ENCODE measurements around the gene PIAS2.

The PIAS2 gene

DNA sequence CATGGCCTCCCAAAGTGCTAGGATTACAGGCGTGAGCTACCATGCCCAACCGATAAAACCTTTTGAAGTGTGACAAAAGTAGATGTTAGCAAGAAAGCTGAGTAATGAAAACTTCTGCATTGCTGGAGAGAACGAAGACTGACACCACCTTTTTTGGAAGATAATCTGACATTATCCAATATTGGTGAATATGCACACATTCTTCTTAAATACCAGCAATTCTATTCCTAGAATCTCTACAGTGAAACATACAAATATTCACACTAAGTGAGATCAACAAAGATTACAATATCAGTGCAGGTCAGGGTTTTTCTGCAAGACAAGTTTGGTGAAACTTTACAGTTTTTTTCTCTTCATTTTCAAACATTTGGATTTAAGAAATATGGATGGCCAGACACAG, 7.8 kb downstream of the PIAS2 start:
- no peaks in the 10 kb centered on the region for H3K36me3 ChIP-seq (ENCODE audit: control insufficient read depth in 1 of 2, insufficient read depth in 2 of 2, low read length in 2 of 2)
- no peak overlapping the region for H3K9ac ChIP-seq (ENCODE audit: low read depth in 1 of 2, low read length in 2 of 2)
- no peaks in the 10 kb centered on the region for H3K27me3 ChIP-seq (ENCODE audit: control insufficient read depth in 1 of 2, insufficient read depth in 2 of 2, low read length in 2 of 2)
- no peak overlapping the region for H3K27ac ChIP-seq (ENCODE audit: low read depth, low read length)
- H3K9me3 ChIP-seq (ENCODE audit: control insufficient read depth in 1 of 2, low read length in 2 of 2): no peaks in the 10 kb centered on the region
- H3K4me3 ChIP-seq (ENCODE audit: low read depth in 1 of 2, low read length in 2 of 2): no peak overlapping the region
- H3K4me1 ChIP-seq (ENCODE audit: control insufficient read depth in 1 of 2, insufficient read depth in 2 of 2, low read length in 2 of 2): no peaks in the 10 kb centered on the region

GRCh38 chr18:46903406-46903805, 13.9 kb downstream of the PIAS2 start:
- Histone ChIP-seq H3K27me3 (ENCODE audit: control insufficient read depth in 1 of 2, insufficient read depth in 2 of 2, low read length in 2 of 2) (no peaks in the 10 kb centered on the region), H3K4me3 (ENCODE audit: low read depth in 1 of 2, low read length in 2 of 2) (no peak overlapping the region), H3K36me3 (ENCODE audit: control insufficient read depth in 1 of 2, insufficient read depth in 2 of 2, low read length in 2 of 2) (no peaks in the 10 kb centered on the region)

DNA sequence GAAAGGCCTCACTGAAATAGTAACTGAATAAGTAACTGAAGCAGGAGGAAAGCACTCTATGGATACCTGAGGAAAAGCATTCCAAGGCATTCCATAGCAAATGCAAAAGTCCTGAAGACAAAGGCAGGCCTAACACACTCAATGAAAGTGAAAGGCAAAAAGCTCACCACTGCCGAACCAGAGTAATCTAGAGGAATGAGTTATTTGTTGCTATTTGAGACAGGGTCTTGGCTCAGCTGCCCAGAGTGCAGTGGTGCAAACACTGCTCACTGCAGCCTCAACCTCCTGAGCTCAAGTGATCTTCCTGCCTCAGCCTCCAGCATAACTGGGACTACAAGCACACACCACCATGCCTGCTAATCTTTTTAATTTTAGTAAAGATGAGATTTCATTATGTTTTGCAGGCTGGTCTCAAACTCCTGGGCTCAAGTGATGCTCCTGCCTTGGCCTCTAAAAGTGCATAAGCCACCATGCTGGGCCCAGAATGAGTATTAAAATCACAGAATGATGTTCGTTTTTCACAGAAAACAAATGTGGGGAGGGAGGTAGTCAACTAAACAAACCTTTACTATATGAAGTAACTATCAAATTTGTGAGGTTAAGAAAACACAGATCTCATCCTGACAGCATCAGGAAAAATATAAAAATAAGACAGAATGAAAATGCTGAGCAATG, 17.9 kb downstream of the PIAS2 start:
- no peak overlapping the region for H3K9ac ChIP-seq (ENCODE audit: low read depth in 1 of 2, low read length in 2 of 2)
- no peaks in the 10 kb centered on the region for H3K9me3 ChIP-seq (ENCODE audit: control insufficient read depth in 1 of 2, low read length in 2 of 2)
- H3K36me3 ChIP-seq (ENCODE audit: control insufficient read depth in 1 of 2, insufficient read depth in 2 of 2, low read length in 2 of 2): no peaks in the 10 kb centered on the region
- H3K27me3 ChIP-seq (ENCODE audit: control insufficient read depth in 1 of 2, insufficient read depth in 2 of 2, low read length in 2 of 2): no peaks in the 10 kb centered on the region
- H3K4me1 ChIP-seq (ENCODE audit: control insufficient read depth in 1 of 2, insufficient read depth in 2 of 2, low read length in 2 of 2): no peaks in the 10 kb centered on the region
- H3K27ac ChIP-seq (ENCODE audit: low read depth, low read length): no peak overlapping the region
- H3K4me3 ChIP-seq (ENCODE audit: low read depth in 1 of 2, low read length in 2 of 2): no peak overlapping the region

More at GRCh38 chr18:46903406-46903805, 13.9 kb downstream of the PIAS2 start:
- Histone ChIP-seq H3K27ac (ENCODE audit: low read depth, low read length) (no peak overlapping the region), H3K9ac (ENCODE audit: low read depth in 1 of 2, low read length in 2 of 2) (no peak overlapping the region), H3K9me3 (ENCODE audit: control insufficient read depth in 1 of 2, low read length in 2 of 2) (no peaks in the 10 kb centered on the region), H3K4me1 (ENCODE audit: control insufficient read depth in 1 of 2, insufficient read depth in 2 of 2, low read length in 2 of 2) (no peaks in the 10 kb centered on the region)

DNA sequence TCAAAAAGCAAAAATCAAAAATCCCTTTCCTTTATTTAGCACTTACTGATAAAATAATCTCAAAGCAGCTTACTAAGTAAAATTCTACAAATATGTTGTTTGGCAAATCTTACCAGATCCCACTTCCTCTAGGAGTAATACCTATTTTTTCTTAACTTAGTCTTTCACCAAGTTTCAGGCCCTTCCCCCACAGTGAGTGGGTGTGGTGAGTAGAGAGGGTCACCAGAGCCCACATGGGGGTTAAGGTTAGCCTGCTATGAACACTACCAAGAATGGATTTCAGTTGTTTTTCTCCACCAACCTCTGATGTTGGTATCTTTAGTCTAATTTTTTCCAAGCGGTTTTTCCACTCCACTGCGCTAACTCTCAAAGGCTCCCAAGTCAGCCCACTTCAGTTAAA, 23.2 kb downstream of the PIAS2 start:
- H3K9ac ChIP-seq (ENCODE audit: low read depth in 1 of 2, low read length in 2 of 2): no peak overlapping the region
- H3K4me1 ChIP-seq (ENCODE audit: control insufficient read depth in 1 of 2, insufficient read depth in 2 of 2, low read length in 2 of 2): no peaks in the 10 kb centered on the region
- H3K27me3 ChIP-seq (ENCODE audit: control insufficient read depth in 1 of 2, insufficient read depth in 2 of 2, low read length in 2 of 2): no peaks in the 10 kb centered on the region
- no peak overlapping the region for H3K27ac ChIP-seq (ENCODE audit: low read depth, low read length)
- peaks cover 5 to 6% of the 10 kb centered on the region in 2 donors for H3K9me3 ChIP-seq (ENCODE audit: control insufficient read depth in 1 of 2, low read length in 2 of 2)
- H3K4me3 ChIP-seq (ENCODE audit: low read depth in 1 of 2, low read length in 2 of 2): no peak overlapping the region
- H3K36me3 ChIP-seq (ENCODE audit: control insufficient read depth in 1 of 2, insufficient read depth in 2 of 2, low read length in 2 of 2): peaks cover 3 to 17% of the 10 kb centered on the region in 2 donors

- H3K4me3 ChIP-seq (ENCODE audit: low read depth in 1 of 2, low read length in 2 of 2): no peak overlapping the region
- H3K9me3 ChIP-seq (ENCODE audit: control insufficient read depth in 1 of 2, low read length in 2 of 2): peaks cover 10 to 14% of the 10 kb centered on the region in 2 donors
- no peak overlapping the region for H3K27ac ChIP-seq (ENCODE audit: low read depth, low read length)
- H3K9ac ChIP-seq (ENCODE audit: low read depth in 1 of 2, low read length in 2 of 2): no peak overlapping the region
- H3K36me3 ChIP-seq (ENCODE audit: control insufficient read depth in 1 of 2, insufficient read depth in 2 of 2, low read length in 2 of 2): peaks cover 9 to 23% of the 10 kb centered on the region in 2 donors
- no peaks in the 10 kb centered on the region for H3K4me1 ChIP-seq (ENCODE audit: control insufficient read depth in 1 of 2, insufficient read depth in 2 of 2, low read length in 2 of 2)
- H3K27me3 ChIP-seq (ENCODE audit: control insufficient read depth in 1 of 2, insufficient read depth in 2 of 2, low read length in 2 of 2): no peaks in the 10 kb centered on the region
Observed at GRCh38 chr18:46893360-46893759, 23.9 kb downstream of the PIAS2 start.

DNA sequence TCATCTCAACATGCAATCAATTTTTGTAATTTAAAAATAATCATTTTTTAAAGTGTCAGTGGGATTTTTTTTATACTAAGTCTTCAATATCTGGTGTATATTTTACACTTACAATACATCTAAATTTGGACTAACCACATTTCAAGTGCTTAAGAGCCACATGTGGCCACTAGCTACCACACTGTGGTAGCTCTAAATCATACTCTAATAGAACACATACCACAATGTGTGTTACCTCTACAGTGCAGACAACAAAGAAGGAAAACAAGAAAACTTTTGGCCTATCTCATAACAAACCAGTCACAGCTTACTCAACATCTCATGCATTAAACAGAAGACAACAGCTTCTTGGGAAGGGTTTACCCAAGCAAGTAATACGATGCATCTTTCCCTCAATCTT, 24.5 kb downstream of the PIAS2 start:
- Histone ChIP-seq H3K36me3 (ENCODE audit: control insufficient read depth in 1 of 2, insufficient read depth in 2 of 2, low read length in 2 of 2) (peaks cover 9 to 23% of the 10 kb centered on the region in 2 donors), H3K27ac (ENCODE audit: low read depth, low read length) (no peak overlapping the region), H3K9me3 (ENCODE audit: control insufficient read depth in 1 of 2, low read length in 2 of 2) (peaks cover 10 to 15% of the 10 kb centered on the region in 2 donors), H3K4me1 (ENCODE audit: control insufficient read depth in 1 of 2, insufficient read depth in 2 of 2, low read length in 2 of 2) (no peaks in the 10 kb centered on the region), H3K9ac (ENCODE audit: low read depth in 1 of 2, low read length in 2 of 2) (no peak overlapping the region), H3K4me3 (ENCODE audit: low read depth in 1 of 2, low read length in 2 of 2) (no peak overlapping the region), H3K27me3 (ENCODE audit: control insufficient read depth in 1 of 2, insufficient read depth in 2 of 2, low read length in 2 of 2) (no peaks in the 10 kb centered on the region)

DNA sequence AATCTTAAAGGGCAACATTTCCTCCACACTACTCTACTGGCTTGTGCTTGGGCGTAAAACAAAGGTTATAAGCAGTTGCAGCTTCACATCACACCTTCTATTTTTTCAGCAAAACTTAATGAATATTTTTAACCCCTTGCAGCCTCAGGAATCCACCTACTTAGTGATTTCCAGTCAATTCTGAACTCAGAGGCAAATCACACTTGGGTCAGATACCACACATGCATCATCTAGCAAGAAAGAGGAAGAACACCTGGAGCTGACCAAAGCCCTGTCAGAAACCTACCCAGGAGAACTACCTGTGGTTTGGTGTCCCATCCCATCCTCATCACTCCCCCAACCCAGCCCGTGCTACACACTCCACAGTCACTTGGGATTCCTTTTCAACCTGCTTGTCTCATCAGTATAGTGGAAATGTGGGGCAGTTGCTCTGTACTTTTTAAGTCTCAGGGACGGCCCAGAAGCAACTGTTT, 25.5 kb downstream of the PIAS2 start:
- Histone ChIP-seq H3K4me1 (ENCODE audit: control insufficient read depth in 1 of 2, insufficient read depth in 2 of 2, low read length in 2 of 2) (no peaks in the 10 kb centered on the region), H3K27ac (ENCODE audit: low read depth, low read length) (no peak overlapping the region), H3K27me3 (ENCODE audit: control insufficient read depth in 1 of 2, insufficient read depth in 2 of 2, low read length in 2 of 2) (no peaks in the 10 kb centered on the region), H3K9me3 (ENCODE audit: control insufficient read depth in 1 of 2, low read length in 2 of 2) (peaks cover 10 to 15% of the 10 kb centered on the region in 2 donors), H3K4me3 (ENCODE audit: low read depth in 1 of 2, low read length in 2 of 2) (no peak overlapping the region), H3K9ac (ENCODE audit: low read depth in 1 of 2, low read length in 2 of 2) (no peak overlapping the region), H3K36me3 (ENCODE audit: control insufficient read depth in 1 of 2, insufficient read depth in 2 of 2, low read length in 2 of 2) (peaks cover 9 to 23% of the 10 kb centered on the region in 2 donors)

- Histone ChIP-seq H3K27ac (ENCODE audit: low read depth, low read length) (no peak overlapping the region), H3K27me3 (ENCODE audit: control insufficient read depth in 1 of 2, insufficient read depth in 2 of 2, low read length in 2 of 2) (no peaks in the 10 kb centered on the region), H3K4me3 (ENCODE audit: low read depth in 1 of 2, low read length in 2 of 2) (no peak overlapping the region), H3K9me3 (ENCODE audit: control insufficient read depth in 1 of 2, low read length in 2 of 2) (peaks cover 10 to 15% of the 10 kb centered on the region in 2 donors), H3K9ac (ENCODE audit: low read depth in 1 of 2, low read length in 2 of 2) (no peak overlapping the region), H3K36me3 (ENCODE audit: control insufficient read depth in 1 of 2, insufficient read depth in 2 of 2, low read length in 2 of 2) (peaks cover 9 to 23% of the 10 kb centered on the region in 2 donors), H3K4me1 (ENCODE audit: control insufficient read depth in 1 of 2, insufficient read depth in 2 of 2, low read length in 2 of 2) (no peaks in the 10 kb centered on the region)
Observed at GRCh38 chr18:46888965-46889364, 28.3 kb downstream of the PIAS2 start.

DNA sequence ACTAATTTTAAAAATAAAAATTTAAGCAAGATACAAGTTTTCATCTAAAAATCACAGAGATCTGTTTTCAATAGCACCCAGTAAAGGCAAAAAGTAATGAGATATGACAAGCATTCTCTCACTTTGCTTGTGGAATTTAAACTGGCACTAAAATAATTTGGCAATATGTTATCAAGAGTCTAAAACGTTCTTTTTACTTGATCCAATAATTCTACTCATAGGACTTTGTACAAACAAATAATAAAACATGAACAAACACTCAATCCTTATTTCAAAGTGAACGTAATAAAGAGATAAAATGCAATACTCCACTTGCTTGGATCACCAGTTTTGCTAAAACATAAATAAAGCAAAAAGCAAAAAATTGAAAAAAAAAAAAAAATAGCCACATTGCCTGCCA, 30.4 kb downstream of the PIAS2 start:
- no peaks in the 10 kb centered on the region for H3K4me1 ChIP-seq (ENCODE audit: control insufficient read depth in 1 of 2, insufficient read depth in 2 of 2, low read length in 2 of 2)
- H3K4me3 ChIP-seq (ENCODE audit: low read depth in 1 of 2, low read length in 2 of 2): no peak overlapping the region
- no peaks in the 10 kb centered on the region for H3K27me3 ChIP-seq (ENCODE audit: control insufficient read depth in 1 of 2, insufficient read depth in 2 of 2, low read length in 2 of 2)

DNA sequence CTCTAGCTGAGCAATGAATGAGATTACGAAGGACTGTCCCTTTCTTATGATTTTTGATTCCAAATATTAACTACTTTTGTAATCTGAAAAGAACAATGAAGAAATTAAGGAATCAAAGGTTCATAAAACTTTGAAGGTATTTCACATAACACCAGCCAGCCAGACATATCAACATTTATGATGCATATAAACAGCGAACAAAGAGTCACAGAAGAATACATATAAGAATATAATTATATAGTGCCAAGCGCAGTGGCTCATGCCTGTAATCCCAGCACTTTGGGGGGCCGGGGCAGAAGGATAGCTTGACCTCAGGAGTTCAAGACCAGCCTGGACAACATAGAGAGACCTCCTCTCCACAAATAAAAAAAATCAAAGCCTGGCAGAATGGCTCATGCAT, 34.1 kb downstream of the PIAS2 start:
- Histone ChIP-seq H3K27ac (ENCODE audit: low read depth, low read length) (no peak overlapping the region), H3K9ac (ENCODE audit: low read depth in 1 of 2, low read length in 2 of 2) (no peak overlapping the region), H3K27me3 (ENCODE audit: control insufficient read depth in 1 of 2, insufficient read depth in 2 of 2, low read length in 2 of 2) (no peaks in the 10 kb centered on the region), H3K9me3 (ENCODE audit: control insufficient read depth in 1 of 2, low read length in 2 of 2) (peaks cover 0 to under 1% of the 10 kb centered on the region in 2 donors), H3K36me3 (ENCODE audit: control insufficient read depth in 1 of 2, insufficient read depth in 2 of 2, low read length in 2 of 2) (no peaks in the 10 kb centered on the region), H3K4me1 (ENCODE audit: control insufficient read depth in 1 of 2, insufficient read depth in 2 of 2, low read length in 2 of 2) (no peaks in the 10 kb centered on the region), H3K4me3 (ENCODE audit: low read depth in 1 of 2, low read length in 2 of 2) (no peak overlapping the region)

More for the DNA sequence above, 30.4 kb downstream of the PIAS2 start:
- Histone ChIP-seq H3K9ac (ENCODE audit: low read depth in 1 of 2, low read length in 2 of 2) (no peak overlapping the region), H3K27ac (ENCODE audit: low read depth, low read length) (no peak overlapping the region), H3K9me3 (ENCODE audit: control insufficient read depth in 1 of 2, low read length in 2 of 2) (peaks cover 10 to 15% of the 10 kb centered on the region in 2 donors), H3K36me3 (ENCODE audit: control insufficient read depth in 1 of 2, insufficient read depth in 2 of 2, low read length in 2 of 2) (peaks cover 9 to 23% of the 10 kb centered on the region in 2 donors)

Measured in duodenal mucosa (tissue), 2 donors.